PC-9 (cell line): ENCODE measurements around the gene FAM114A1. TPM values are rescaled to one million over a fixed set of nuclear protein-coding genes. Genes with fewer than 3 reads are reported as not detected.

Experiments
- BruUV-seq: library from RNA; stranded (reverse); fragments of 400-500 nt; replicated peaks from 2 replicates; lab custom pipeline; 2021; lab: Mats Ljungman, UMichigan
- CTCF ChIA-PET: fragments of 300-600 bp; sonication (Branson Sonifier 250); formaldehyde crosslinking; loops from one replicate; lab custom pipeline; 2022; ENCODE audit warnings: antibody characterized with exemption; lab: Charles Lee
- POLR2A ChIA-PET: fragments of 300-600 bp; sonication (Branson Sonifier 250); formaldehyde crosslinking; loops from one replicate; lab custom pipeline; 2022; ENCODE audit warnings: antibody characterized with exemption; ENCODE audit not compliant: unreplicated experiment; lab: Charles Lee
- DNase-seq, 2 experiments: peaks; one replicate each; pipeline versions ENCODE4 v3.0.0 to v3.0.0-alpha.2; 2015 to 2022; ENCODE audit warnings: mixed read lengths in 1 of 2
- H2AFZ ChIP-seq: fragments of 200-600 bp; sonication (generic); 2 replicates; pipeline ENCODE4 v1.8.1; 2017; ENCODE audit warnings: antibody characterized with exemption
- H3F3A ChIP-seq: fragments of 200-600 bp; sonication (generic); 2 replicates; pipeline ENCODE4 v1.8.1; 2017; ENCODE audit warnings: antibody characterized with exemption, mild to moderate bottlenecking, low read depth; ENCODE audit not compliant: insufficient read depth
- H3K27ac ChIP-seq: fragments of 200-600 bp; sonication (generic); 2 replicates; pipeline ENCODE4 v1.6.1; 2016; ENCODE audit warnings: mixed run types
- H3K27me3 ChIP-seq: fragments of 200-600 bp; sonication (generic); 2 replicates; pipeline ENCODE4 v1.6.1; 2016; ENCODE audit warnings: low read depth, mixed run types; ENCODE audit not compliant: insufficient read depth
- H3K36me3 ChIP-seq: fragments of 200-600 bp; sonication (generic); 2 replicates; pipeline ENCODE4 v1.6.1; 2016; ENCODE audit warnings: low read depth, mixed run types
- H3K4me1 ChIP-seq: fragments of 200-600 bp; sonication (generic); replicated peaks from 2 replicates; pipeline ENCODE4 v1.6.1; 2016; ENCODE audit warnings: mixed run types; ENCODE audit not compliant: insufficient read depth
- H3K4me2 ChIP-seq: fragments of 200-600 bp; sonication (generic); 2 replicates; pipeline ENCODE4 v1.6.1; 2017; ENCODE audit warnings: mixed run types
- H3K4me3 ChIP-seq: fragments of 200-600 bp; sonication (generic); 2 replicates; pipeline ENCODE4 v1.6.1; 2016; ENCODE audit warnings: mixed run types
- H3K79me2 ChIP-seq: fragments of 200-600 bp; sonication (generic); 2 replicates; pipeline ENCODE4 v1.6.1; 2017; ENCODE audit warnings: low read depth, mixed run types
- H3K9me2 ChIP-seq: fragments of 200-600 bp; sonication (generic); 2 replicates; pipeline ENCODE4 v1.8.1; 2017; ENCODE audit warnings: mild to moderate bottlenecking; ENCODE audit not compliant: insufficient read depth
- H3K9me3 ChIP-seq: fragments of 200-600 bp; sonication (generic); 2 replicates; pipeline ENCODE4 v1.8.1; 2016; ENCODE audit warnings: low read depth; ENCODE audit not compliant: insufficient read depth
- H4K20me1 ChIP-seq: fragments of 200-600 bp; sonication (generic); 2 replicates; pipeline ENCODE4 v1.8.1; 2017; ENCODE audit not compliant: insufficient read depth
- EZH2 ChIP-seq: fragments of 200-600 bp; sonication (generic); IDR thresholded peaks from 2 replicates; pipeline ENCODE4 v1.8.0; 2017; ENCODE audit warnings: antibody characterized with exemption, low read depth
- intact Hi-C: fragments of 100-400 bp; cut with micrococcal nuclease; formaldehyde crosslinking; loops from one replicate; pipeline ENCODE4 v1.10.0; 2022; ENCODE audit not compliant: unreplicated experiment
- total RNA-seq: library from RNA; stranded (reverse); gene quantifications from 2 replicates; pipeline ENCODE4 v1.2.3, GENCODE V29; 2021
- TF ChIP-seq, protein P1 (sequence below): fragments of 200-600 bp; sonication (generic); conservative IDR thresholded peaks from 2 replicates; pipeline ENCODE4 v1.6.1; 2017; ENCODE audit warnings: mixed run types, antibody characterized with exemption, mild to moderate bottlenecking, moderate library complexity

FAM114A1 gene
- total RNA-seq, 1 experiment from 2014 or later = 73.7 TPM

- peaks cover 6% of the 10 kb centered on the region; the same call in 1 of the 2 replicates for H3F3A ChIP-seq
- H2AFZ ChIP-seq = no peak overlapping the region
- ChIA-PET POLR2A (no interaction called here), CTCF (interaction anchor here (0.9 kb wide), 1 partner anchor 26 kb away, joined by 3 read pairs; no protein-coding TSS in a partner anchor)
- no TSS peak for BruUV-seq
- intact Hi-C loops = loop anchor here (5.0 kb wide), 1 partner anchor 173 kb away; no protein-coding TSS in a partner anchor
- no peak for DNase-seq
- no peaks in the 10 kb centered on the region for H3K9me3 ChIP-seq
- H3K27ac ChIP-seq = no peak overlapping the region
- no peaks in the 10 kb centered on the region for H4K20me1 ChIP-seq
- no peak overlapping the region for H3K4me2 ChIP-seq
- H3K4me3 ChIP-seq = no peak overlapping the region
- H3K9me2 ChIP-seq = no peaks in the 10 kb centered on the region
- peaks cover 28% of the 10 kb centered on the region for H3K4me1 ChIP-seq
- 0 out of 2 replicates have a peak, but pooled peaks cover 10% of the 10 kb centered on the region for H3K36me3 ChIP-seq
- H3K27me3 ChIP-seq = no peaks in the 10 kb centered on the region
- 0 out of 2 replicates have a peak, but pooled peaks cover 10% of the 10 kb centered on the region for H3K79me2 ChIP-seq
- TF ChIP-seq, protein P1, sequence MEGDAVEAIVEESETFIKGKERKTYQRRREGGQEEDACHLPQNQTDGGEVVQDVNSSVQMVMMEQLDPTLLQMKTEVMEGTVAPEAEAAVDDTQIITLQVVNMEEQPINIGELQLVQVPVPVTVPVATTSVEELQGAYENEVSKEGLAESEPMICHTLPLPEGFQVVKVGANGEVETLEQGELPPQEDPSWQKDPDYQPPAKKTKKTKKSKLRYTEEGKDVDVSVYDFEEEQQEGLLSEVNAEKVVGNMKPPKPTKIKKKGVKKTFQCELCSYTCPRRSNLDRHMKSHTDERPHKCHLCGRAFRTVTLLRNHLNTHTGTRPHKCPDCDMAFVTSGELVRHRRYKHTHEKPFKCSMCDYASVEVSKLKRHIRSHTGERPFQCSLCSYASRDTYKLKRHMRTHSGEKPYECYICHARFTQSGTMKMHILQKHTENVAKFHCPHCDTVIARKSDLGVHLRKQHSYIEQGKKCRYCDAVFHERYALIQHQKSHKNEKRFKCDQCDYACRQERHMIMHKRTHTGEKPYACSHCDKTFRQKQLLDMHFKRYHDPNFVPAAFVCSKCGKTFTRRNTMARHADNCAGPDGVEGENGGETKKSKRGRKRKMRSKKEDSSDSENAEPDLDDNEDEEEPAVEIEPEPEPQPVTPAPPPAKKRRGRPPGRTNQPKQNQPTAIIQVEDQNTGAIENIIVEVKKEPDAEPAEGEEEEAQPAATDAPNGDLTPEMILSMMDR = no peak
- no peak for TF ChIP-seq EZH2
These were observed 1.9 kb downstream of the FAM114A1 start for GRCh38 chr4:38869511-38869910.

DNA sequence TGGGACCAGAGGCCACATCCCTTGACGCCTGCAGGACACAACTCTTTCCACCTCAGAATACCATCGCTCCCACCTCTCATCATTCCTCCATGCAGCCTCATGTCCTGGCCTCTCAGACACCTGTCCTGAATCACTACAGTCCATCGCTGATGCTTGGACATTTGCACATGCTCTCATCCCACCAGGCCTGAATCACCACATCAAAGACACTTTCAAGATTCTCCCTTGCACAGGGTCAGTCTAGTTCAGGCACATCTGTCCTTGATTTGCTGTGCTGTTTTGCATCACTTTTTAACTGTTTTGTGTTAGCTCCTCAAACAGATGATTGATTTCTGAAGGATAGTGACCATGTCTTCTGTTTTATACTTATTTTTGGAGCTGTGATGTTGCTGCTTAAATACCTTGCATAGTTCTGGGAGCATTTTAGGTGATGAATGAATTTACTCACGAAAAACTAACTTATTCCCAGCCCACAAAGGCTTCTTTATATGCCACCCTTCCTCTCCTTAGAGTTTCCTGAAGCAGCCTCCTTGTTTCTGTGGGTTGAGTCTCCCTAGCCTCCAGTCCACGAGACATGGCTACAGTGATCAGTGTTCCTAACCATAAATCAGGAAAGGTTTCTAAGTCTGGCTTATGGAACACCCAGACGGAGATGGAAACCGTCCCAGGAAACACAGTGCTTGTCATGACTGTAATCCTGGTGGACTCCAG lies 2.6 kb downstream of the FAM114A1 start:
- Histone ChIP-seq H3K9me2 (no peaks in the 10 kb centered on the region), H3K4me1 (peaks cover 28% of the 10 kb centered on the region), H3F3A (peaks cover 6% of the 10 kb centered on the region; the same call in 1 of the 2 replicates), H3K27me3 (no peaks in the 10 kb centered on the region), H3K27ac (no peak overlapping the region), H2AFZ (no peak overlapping the region), H3K4me3 (no peak overlapping the region), H4K20me1 (no peaks in the 10 kb centered on the region), H3K36me3 (0 out of 2 replicates have a peak, but pooled peaks cover 10% of the 10 kb centered on the region), H3K9me3 (no peaks in the 10 kb centered on the region), H3K79me2 (0 out of 2 replicates have a peak, but pooled peaks cover 10% of the 10 kb centered on the region), H3K4me2 (no peak overlapping the region)
- POLR2A ChIA-PET = no interaction called here
- CTCF ChIA-PET = interaction anchor here (0.6 kb wide), 1 partner anchor 19 kb away, joined by 8 read pairs; no protein-coding TSS in a partner anchor
- intact Hi-C loops = loop anchor here (10.0 kb wide), 1 partner anchor 585 kb away; the partner anchor contains the start of genes LIAS and RPL9
- no TSS peak for BruUV-seq
- DNase-seq = no peak
- TF ChIP-seq, protein P1 = no peak
- no peak for TF ChIP-seq EZH2

- H3K27me3 ChIP-seq = no peaks in the 10 kb centered on the region
- H4K20me1 ChIP-seq = no peaks in the 10 kb centered on the region
- no peak overlapping the region for H3K4me3 ChIP-seq
- H3K4me1 ChIP-seq = peaks cover 26% of the 10 kb centered on the region
- H2AFZ ChIP-seq = no peak overlapping the region
- no peak overlapping the region for H3K4me2 ChIP-seq
- BruUV-seq = no TSS peak
- ChIA-PET CTCF (no interaction called here), POLR2A (no interaction called here)
- H3K79me2 ChIP-seq = 0 out of 2 replicates have a peak, but pooled peaks cover 10% of the 10 kb centered on the region
- H3K9me2 ChIP-seq = no peaks in the 10 kb centered on the region
- 0 out of 2 replicates have a peak, but pooled peaks cover 10% of the 10 kb centered on the region for H3K36me3 ChIP-seq
- no peak overlapping the region for H3K27ac ChIP-seq
- H3F3A ChIP-seq = peaks cover 6% of the 10 kb centered on the region; the same call in 1 of the 2 replicates
- intact Hi-C loops = loop anchor here (10.0 kb wide), 1 partner anchor 583 kb away; the partner anchor contains the start of genes LIAS and RPL9
- H3K9me3 ChIP-seq = no peaks in the 10 kb centered on the region
- no peak for TF ChIP-seq EZH2
- TF ChIP-seq, protein P1 = no peak
- DNase-seq = no peak
These were observed 4.0 kb downstream of the FAM114A1 start for GRCh38 chr4:38871593-38871992.
